Activated CD8-positive, alpha-beta memory T cell treated with anti-CD3 and anti-CD28 coated beads, Interleukin-2, amount 50 U/mL, for 4 hours (primary cell): Measurements from ENCODE around the gene SRRM3.
A peak's percentile ranks its signal among the peaks of the same experiment; 100 is the strongest.
"Not testable (repeated sequence)": the region's sequence is repeated elsewhere in the genome, so short reads cannot be mapped to it uniquely, and the experiment has no call there.

Experiments used
- DNase-seq: peaks from one replicate; pipeline ENCODE4 v3.0.0-alpha.2; 2020

Gene SRRM3

GRCh38 chr7:76267894-76268183, 66.1 kb downstream of the SRRM3 start:
- no peak for DNase-seq

GRCh38 chr7:76268376-76268775, 66.7 kb downstream of the SRRM3 start:
- no peak for DNase-seq

GRCh38 chr7:76269895-76270294, 68.2 kb downstream of the SRRM3 start:
- no peak for DNase-seq

- DNase-seq = not testable (repeated sequence)
Measured at GRCh38 chr7:76271384-76271783, 69.7 kb downstream of the SRRM3 start.

- no peak for DNase-seq
Measured at GRCh38 chr7:76272142-76272541, 70.4 kb downstream of the SRRM3 start.

DNA sequence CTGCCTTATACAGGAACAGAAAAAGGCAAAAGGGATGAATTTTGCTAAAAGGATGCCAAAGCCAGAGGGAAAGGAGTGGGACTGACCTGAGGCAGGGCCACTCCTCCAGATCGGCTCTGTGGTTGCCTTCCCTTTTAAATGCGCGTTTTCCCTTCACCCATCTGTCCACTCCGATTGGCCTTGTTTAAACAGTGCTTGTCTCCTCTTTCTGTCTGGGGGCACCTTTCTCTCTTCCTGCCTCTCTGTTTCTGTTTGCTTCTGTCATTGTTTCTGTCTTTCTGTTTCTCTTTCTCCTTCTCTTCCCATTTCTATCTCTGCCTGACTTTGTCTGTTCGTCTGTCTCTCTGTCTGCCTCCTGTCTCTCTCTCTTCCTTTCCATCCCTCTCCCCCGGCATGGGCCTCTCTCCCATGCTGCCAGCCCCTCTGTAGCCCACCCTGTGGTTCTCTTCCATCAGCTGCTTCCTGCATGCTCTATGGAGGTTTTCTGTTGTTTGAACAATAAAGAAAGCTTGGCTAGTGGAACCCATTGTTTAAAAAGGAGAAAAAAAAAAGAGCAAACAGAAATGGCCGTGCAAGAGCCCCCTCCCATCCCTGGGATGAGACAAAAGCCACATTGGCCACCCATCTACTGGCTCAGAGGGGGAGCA, 71.3 kb downstream of the SRRM3 start:
- no peak for DNase-seq

GRCh38 chr7:76273503-76273902, 71.8 kb downstream of the SRRM3 start:
- DNase-seq = no peak

DNA sequence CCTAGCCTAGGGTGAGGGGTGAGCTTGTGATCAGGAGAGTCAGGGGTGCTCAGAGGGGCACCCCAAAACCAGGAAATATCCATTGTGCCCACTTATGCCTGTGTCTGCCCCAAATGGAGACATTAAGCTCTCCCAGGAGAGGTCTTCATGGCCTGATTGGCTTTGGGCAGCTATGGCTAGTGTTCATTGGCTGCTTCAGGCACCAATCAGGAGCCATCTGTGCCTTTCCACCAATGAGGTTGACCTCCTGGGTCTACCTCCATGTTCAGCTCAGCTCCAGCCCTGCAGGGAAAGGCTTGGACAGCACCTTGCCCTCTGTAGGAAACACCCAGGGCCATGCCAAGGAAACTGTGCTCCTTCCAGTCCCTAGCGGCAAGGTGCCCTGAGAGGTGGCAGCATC, 76.8 kb downstream of the SRRM3 start:
- DNase-seq = no peak

DNA sequence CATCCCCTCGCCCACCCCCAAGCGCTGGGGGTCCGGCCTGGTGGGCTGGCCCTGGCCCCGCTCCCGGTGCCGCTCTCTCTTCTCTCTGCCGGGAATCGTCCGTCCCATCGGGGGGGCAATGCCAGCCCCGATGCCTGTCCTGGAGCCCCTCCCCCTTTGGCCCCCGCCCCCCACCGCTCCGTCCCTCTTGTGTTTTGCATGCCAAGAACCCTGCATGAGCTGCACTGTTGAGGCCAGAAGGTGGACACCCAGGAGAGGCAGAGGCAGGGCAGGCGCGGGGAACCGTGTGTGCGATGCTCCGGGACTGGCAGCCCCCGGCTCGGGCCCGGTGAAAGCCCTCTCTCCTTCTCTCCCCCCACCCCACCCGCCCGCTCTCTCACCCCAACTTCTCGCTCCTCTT, 78.7 kb downstream of the SRRM3 start:
- no peak for DNase-seq

DNA sequence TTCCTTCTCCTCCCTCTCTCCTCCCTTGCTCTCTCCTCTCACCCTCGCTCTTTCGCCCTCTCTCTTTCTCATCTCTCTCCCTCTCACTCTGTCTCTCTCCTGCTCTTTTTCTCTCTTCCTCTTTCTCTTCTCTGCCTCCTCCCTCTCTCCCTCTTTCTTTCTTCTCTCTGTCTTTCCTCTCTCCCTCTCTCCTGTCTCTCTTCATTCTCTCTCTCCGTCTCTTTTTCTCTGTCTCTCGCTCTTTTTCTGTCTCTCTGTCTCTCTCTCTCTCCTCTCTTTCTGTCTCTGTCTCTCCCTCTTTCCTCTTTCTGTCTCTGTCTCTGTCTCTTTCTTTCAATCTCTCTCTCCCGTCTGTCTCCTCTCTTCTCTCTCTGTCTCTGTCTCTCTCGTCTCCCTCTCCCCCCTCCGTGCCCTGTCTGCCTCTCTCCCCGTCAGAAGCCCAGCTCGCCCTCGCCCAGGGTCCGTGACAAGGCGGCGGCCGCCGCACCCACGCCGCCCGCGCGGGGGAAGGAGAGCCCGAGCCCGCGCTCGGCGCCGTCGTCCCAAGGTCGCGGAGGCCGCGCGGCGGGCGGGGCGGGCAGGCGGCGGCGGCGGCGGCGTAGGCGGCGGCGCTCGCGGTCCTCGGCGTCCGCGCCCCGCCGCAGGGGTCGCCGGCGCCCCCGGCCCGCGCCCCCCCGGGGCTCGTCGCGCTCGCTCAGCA, 79.5 kb downstream of the SRRM3 start:
- DNase-seq = no peak

DNA sequence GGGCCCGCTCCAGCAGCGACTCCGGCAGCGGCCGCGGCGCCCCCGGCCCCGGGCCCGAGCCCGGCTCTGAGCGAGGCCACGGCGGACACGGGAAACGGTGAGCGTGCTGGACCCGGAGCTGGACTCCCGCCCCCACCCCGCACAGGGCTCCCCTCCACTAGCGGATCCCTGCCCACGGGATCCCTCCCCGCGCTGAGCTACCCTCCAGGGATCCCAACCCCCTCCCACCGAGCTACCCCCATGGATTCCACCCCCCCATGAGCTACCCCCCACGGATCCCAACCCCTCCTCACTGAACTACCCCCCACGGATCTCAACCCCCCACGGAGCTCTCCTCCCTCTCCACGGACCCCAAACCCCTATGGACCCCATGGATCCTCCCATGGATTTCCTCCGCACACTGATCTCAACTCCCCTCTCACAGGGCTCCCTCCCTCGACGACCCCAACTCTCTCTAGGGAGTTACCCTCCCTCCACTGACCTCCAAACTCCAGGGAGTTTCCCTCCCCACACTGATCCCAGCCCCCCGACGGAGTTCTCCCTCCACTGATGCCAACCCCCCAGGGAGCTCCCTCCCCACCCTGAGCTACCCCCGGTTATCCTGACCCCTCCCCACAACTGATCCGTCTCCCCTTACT, 80.1 kb downstream of the SRRM3 start:
- DNase-seq = no peak

- no peak for DNase-seq
Measured at GRCh38 chr7:76282344-76283253, 80.9 kb downstream of the SRRM3 start.

- DNase-seq = no peak
Measured at GRCh38 chr7:76283254-76284159, 81.8 kb downstream of the SRRM3 start.

GRCh38 chr7:76285604-76286374, 84.1 kb downstream of the SRRM3 start:
- DNase-seq = no peak

DNA sequence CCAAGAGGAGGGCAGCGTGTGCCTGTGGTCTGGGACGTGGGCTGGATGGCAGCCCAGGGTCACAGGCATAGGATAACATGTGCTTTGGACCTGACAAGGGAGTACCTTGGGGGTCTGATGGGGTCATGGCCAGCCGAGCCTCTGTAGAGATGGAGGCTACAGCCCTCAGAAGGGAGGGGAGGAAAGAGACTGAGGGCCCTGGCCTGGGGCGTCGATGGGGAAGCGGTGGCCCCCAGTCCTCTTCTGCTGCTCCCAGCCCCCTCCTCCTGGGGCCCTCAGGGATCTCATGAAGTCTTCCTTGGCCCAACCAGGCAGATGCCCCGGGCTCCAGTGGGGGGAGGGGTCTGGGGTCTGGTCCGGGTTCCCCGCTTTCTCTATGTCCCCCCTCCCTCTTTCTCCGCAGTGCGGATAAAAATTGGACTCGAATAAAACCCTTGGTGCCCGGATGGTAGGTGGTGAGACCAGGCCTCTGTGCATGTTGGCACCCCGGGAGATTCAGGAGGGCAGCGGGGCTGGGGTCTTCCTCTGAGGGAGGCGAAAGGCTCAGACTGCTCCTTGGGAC, 85.2 kb downstream of the SRRM3 start:
- DNase-seq = no peak

- DNase-seq = not testable (repeated sequence)
Measured at GRCh38 chr7:76290847-76291350, 89.2 kb downstream of the SRRM3 start.

DNA sequence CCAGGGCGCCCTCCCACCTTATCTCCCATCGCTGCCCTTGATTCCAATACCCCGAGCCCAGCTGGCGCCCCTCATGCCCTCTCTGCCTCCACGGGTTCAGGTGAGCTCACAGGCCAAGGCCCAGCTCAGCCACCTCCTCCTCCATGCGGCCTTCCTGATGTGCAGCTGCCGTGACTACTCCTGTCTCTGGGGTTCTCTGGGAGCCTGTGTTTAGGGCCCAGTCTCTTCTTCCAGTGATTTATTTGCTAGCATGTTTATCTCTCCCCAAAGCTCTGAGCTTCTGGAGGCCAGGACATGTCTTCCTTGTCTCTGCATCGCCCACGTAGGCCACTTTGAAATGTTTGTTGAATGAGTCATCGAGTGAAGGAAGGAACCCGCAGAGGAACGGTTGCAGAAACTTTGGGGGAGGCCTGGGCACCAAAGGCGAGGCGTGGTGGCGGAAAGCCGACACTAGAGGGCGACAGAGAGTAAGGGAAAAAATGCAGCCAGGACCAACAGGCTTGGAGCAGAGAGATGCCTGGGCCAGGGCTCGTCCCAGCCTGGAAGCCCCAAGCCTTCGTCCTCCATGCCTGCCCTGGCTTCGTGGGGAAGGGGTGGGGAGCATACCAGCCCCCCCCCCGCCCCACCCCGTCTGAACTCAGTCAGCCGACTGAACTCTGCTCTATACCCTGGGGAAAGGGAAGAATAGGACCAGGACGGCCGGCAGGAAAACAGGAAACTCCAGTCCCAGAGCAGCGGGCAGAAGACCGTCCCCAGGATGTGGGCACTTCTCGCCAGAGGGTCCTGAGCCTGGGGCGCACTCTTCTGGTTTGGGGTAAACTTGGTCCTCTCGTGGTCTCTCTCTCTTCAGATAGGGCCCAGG, 89.9 kb downstream of the SRRM3 start:
- DNase-seq = peak; percentile 87

- DNase-seq = no peak
Measured at GRCh38 chr7:76292213-76292573, 90.5 kb downstream of the SRRM3 start.

DNA sequence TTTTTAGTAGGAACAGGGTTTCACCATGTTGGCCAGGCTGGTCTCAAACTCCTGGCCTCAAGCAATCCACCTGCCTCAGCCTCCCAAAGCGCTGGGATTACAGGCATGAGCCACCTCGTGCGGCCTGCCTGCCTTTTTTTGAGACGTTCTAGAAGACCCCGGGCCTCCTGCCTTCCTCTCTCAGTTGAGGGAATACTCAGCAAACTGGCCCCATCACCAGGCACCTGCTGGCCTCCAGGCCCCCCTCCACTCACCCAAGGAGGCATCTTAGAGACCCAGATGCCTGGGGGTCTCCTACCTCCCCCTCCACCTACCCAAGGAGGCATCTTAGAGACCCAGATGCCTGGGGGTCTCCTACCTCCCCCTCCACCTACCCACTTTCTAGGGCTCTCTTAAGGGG, 91.2 kb downstream of the SRRM3 start:
- not testable (repeated sequence) for DNase-seq

- DNase-seq = no peak
Measured at GRCh38 chr7:76293407-76293901, 91.8 kb downstream of the SRRM3 start.
